Brain microvascular endothelial cell (primary cell): ENCODE data around the gene NSMCE1.

Source experiments
- DNase-seq: peaks from one replicate; pipeline ENCODE4 v3.0.0-alpha.2; 2020
- H3K27ac ChIP-seq: fragments of 250-450 bp; sonication (Bioruptor Pico); 2 replicates; pipeline ENCODE4 v1.5.1; 2020; ENCODE audit warnings: mild to moderate bottlenecking, moderate library complexity
- H3K27me3 ChIP-seq: fragments of 250-450 bp; sonication (Bioruptor Pico); replicated peaks from 2 replicates; pipeline ENCODE4 v1.5.1; 2020; ENCODE audit warnings: mild to moderate bottlenecking
- H3K36me3 ChIP-seq: fragments of 250-450 bp; sonication (Bioruptor Pico); replicated peaks from 2 replicates; pipeline ENCODE4 v1.5.1; 2020; ENCODE audit warnings: mild to moderate bottlenecking
- H3K4me3 ChIP-seq: 2 replicates; pipeline ENCODE4 v1.5.1; 2011; ENCODE audit warnings: low read depth, mild to moderate bottlenecking, control low read depth, low read length, moderate library complexity
- CTCF ChIP-seq: IDR thresholded peaks from 2 replicates; pipeline ENCODE4 v1.5.1; 2011; ENCODE audit warnings: low read depth, mild to moderate bottlenecking, moderate library complexity, low read length, control low read depth, inconsistent platforms; ENCODE audit errors: missing control alignments
- in situ Hi-C: cut with HindIII; loops from 2 replicates; pipeline ENCODE4 v1.10.0; 2017; ENCODE audit warnings: low sequenced_read_pairs, low pct_ligation_motif_present

NSMCE1 gene

GRCh38 chr16:27259710-27260109, 8.9 kb downstream of the NSMCE1 start:
- TF ChIP-seq CTCF, result no peak
- Histone ChIP-seq H3K4me3 (no peak overlapping the region), H3K36me3 (no peaks in the 10 kb centered on the region), H3K27ac (no peak overlapping the region), H3K27me3 (no peaks in the 10 kb centered on the region)
- no peak for DNase-seq
- in situ Hi-C loops, result no loop called here

GRCh38 chr16:27258241-27258734, 10.3 kb downstream of the NSMCE1 start:
- Histone ChIP-seq H3K4me3 (no peak overlapping the region), H3K27me3 (no peaks in the 10 kb centered on the region), H3K27ac (no peak overlapping the region), H3K36me3 (no peaks in the 10 kb centered on the region)
- no peak for TF ChIP-seq CTCF
- in situ Hi-C loops, result no loop called here
- no peak for DNase-seq

- no peak overlapping the region for H3K27ac ChIP-seq
- H3K36me3 ChIP-seq, result no peaks in the 10 kb centered on the region
- DNase-seq, result no peak
- TF ChIP-seq CTCF, result no peak
- in situ Hi-C loops, result no loop called here
- no peaks in the 10 kb centered on the region for H3K27me3 ChIP-seq
- no peak overlapping the region for H3K4me3 ChIP-seq
These were observed 11.3 kb downstream of the NSMCE1 start for GRCh38 chr16:27257271-27257670.

- no peak for DNase-seq
- Histone ChIP-seq H3K27me3 (no peaks in the 10 kb centered on the region), H3K27ac (no peak overlapping the region), H3K4me3 (no peak overlapping the region), H3K36me3 (no peaks in the 10 kb centered on the region)
- no peak for TF ChIP-seq CTCF
- in situ Hi-C loops, result no loop called here
These were observed 11.7 kb downstream of the NSMCE1 start for GRCh38 chr16:27256861-27257260.

- Histone ChIP-seq H3K4me3 (no peak overlapping the region), H3K36me3 (no peaks in the 10 kb centered on the region), H3K27me3 (no peaks in the 10 kb centered on the region), H3K27ac (peak overlapping the region; percentile 81)
- TF ChIP-seq CTCF, result no peak
- in situ Hi-C loops, result no loop called here
- DNase-seq, result no peak
These were observed 14.2 kb downstream of the NSMCE1 start for GRCh38 chr16:27254262-27254811.

GRCh38 chr16:27253526-27253930, 15.0 kb downstream of the NSMCE1 start:
- in situ Hi-C loops, result no loop called here
- TF ChIP-seq CTCF, result no peak
- no peak overlapping the region for H3K4me3 ChIP-seq
- H3K27ac ChIP-seq, result peak overlapping the region; percentile 81
- DNase-seq, result peak; percentile 85
- no peaks in the 10 kb centered on the region for H3K27me3 ChIP-seq
- no peaks in the 10 kb centered on the region for H3K36me3 ChIP-seq
